Keratinocyte (primary cell): ENCODE data around the gene POU4F3. TPM values are rescaled to one million over a fixed set of nuclear protein-coding genes. Genes with fewer than 3 reads are reported as not detected.

Source experiments
- DNase-seq: peaks from one replicate; pipeline ENCODE4 v3.0.0-alpha.2; 2011; ENCODE audit warnings: low read depth, missing footprints, low spot score
- FAIRE-seq: peaks from 2 replicates; lab custom pipeline; 2011; peaks lifted over from hg19 to GRCh38; lab: Jason Lieb, UNC
- H2AFZ ChIP-seq: 2 replicates; pipeline ENCODE4 v1.6.0; 2012; ENCODE audit warnings: low read length, control low read depth, inconsistent platforms; ENCODE audit not compliant: control insufficient read depth
- H3K27ac ChIP-seq: 2 replicates; pipeline ENCODE4 v1.5.1; 2011; ENCODE audit warnings: low read length; ENCODE audit not compliant: control insufficient read depth, insufficient read depth
- H3K27me3 ChIP-seq: 3 replicates; pipeline ENCODE4 v1.6.0; 2011; ENCODE audit warnings: low read length; ENCODE audit not compliant: control insufficient read depth, insufficient read depth; ENCODE audit errors: extremely low read depth
- H3K36me3 ChIP-seq, 2 experiments: 2 replicates in 1 of 2; 3 replicates in 1 of 2; pipeline ENCODE4 v1.5.1; 2011; ENCODE audit warnings: low read length in 2 of 2, mild to moderate bottlenecking in 1 of 2; ENCODE audit not compliant: control insufficient read depth in 2 of 2, insufficient read depth in 2 of 2; ENCODE audit errors: extremely low read depth in 1 of 2
- H3K4me1 ChIP-seq: 3 replicates; pipeline ENCODE4 v1.5.1; 2011; ENCODE audit warnings: low read length; ENCODE audit not compliant: control insufficient read depth, insufficient read depth; ENCODE audit errors: extremely low read depth
- H3K4me2 ChIP-seq: 3 replicates; pipeline ENCODE4 v1.6.0; 2011; ENCODE audit warnings: low read depth, low read length; ENCODE audit not compliant: control insufficient read depth, insufficient read depth; ENCODE audit errors: extremely low read depth
- H3K4me3 ChIP-seq, 3 experiments: fragments of 200-600 bp in 1 of 3; sonication (generic) in 1 of 3; 2 replicates in 2 of 3; 3 replicates in 1 of 3; pipeline ENCODE4 v1.5.1; 2011 to 2016; ENCODE audit warnings: low read length in 3 of 3, mild to moderate bottlenecking in 3 of 3, control low read depth in 2 of 3, inconsistent platforms in 1 of 3, low read depth in 1 of 3, mixed read lengths in 1 of 3, mixed run types in 1 of 3, moderate library complexity in 1 of 3; ENCODE audit not compliant: control insufficient read depth in 2 of 3, insufficient read depth in 2 of 3; ENCODE audit errors: extremely low read depth in 1 of 3
- H3K79me2 ChIP-seq: 2 replicates; pipeline ENCODE4 v1.6.0; 2012; ENCODE audit warnings: low read length; ENCODE audit not compliant: control insufficient read depth, insufficient read depth
- H3K9ac ChIP-seq: 3 replicates; pipeline ENCODE4 v1.6.0; 2011; ENCODE audit warnings: low read length; ENCODE audit not compliant: control insufficient read depth, insufficient read depth; ENCODE audit errors: extremely low read depth
- H3K9me1 ChIP-seq: 3 replicates; pipeline ENCODE4 v1.6.0; 2011; ENCODE audit warnings: low read length; ENCODE audit not compliant: control insufficient read depth, insufficient read depth; ENCODE audit errors: extremely low read depth
- H3K9me3 ChIP-seq: 2 replicates; pipeline ENCODE4 v1.5.1; 2012; ENCODE audit warnings: low read depth, low read length; ENCODE audit not compliant: control insufficient read depth
- H4K20me1 ChIP-seq: 3 replicates; pipeline ENCODE4 v1.6.0; 2011; ENCODE audit warnings: low read length; ENCODE audit not compliant: control insufficient read depth, insufficient read depth; ENCODE audit errors: extremely low read depth
- CTCF ChIP-seq, 3 experiments: IDR thresholded peaks in 1 of 3; conservative IDR thresholded peaks in 1 of 3; optimal IDR thresholded peaks in 1 of 3; 2 replicates in 2 of 3; 3 replicates in 1 of 3; pipeline versions ENCODE3 to v1.5.1; 2011; ENCODE audit warnings: low read length in 3 of 3, mild to moderate bottlenecking in 3 of 3, moderate library complexity in 2 of 3, control low read depth in 1 of 3, inconsistent platforms in 1 of 3; ENCODE audit not compliant: insufficient read depth in 2 of 3; ENCODE audit errors: extremely low read depth in 1 of 3
- EZH2 ChIP-seq: IDR thresholded peaks from one replicate; pipeline ENCODE4 v1.6.1; 2012; ENCODE audit warnings: inconsistent platforms, mild to moderate bottlenecking, low read length, moderate library complexity
- dilution Hi-C: fragments of 300-500 bp; cut with MboI; formaldehyde crosslinking; loops from one replicate; pipeline ENCODE4 v1.7.0; 2020; ENCODE audit warnings: low sequenced_read_pairs; ENCODE audit not compliant: extremely low pct_ligation_motif_present
- polyA plus RNA-seq, 5 experiments: library from polyadenylated mRNA; depleted of rRNA in 3 of 5; stranded (reverse) in 3 of 5; stranded (forward) in 1 of 5; unstranded in 1 of 5; fragments of >200 nt; gene quantifications; 1 replicate in 1 of 5; 2 replicates in 3 of 5; 3 replicates in 1 of 5; pipeline versions ENCODE4 v1.2.1 to v1.2.3, GENCODE V29; 2011 to 2012; ENCODE audit warnings: missing spikeins in 2 of 5, low read depth in 1 of 5, low replicate concordance in 1 of 5

Gene POU4F3
- polyA plus RNA-seq, 1 donor (not counting 4 experiments of a cell fraction or from before 2014, with no cell fraction given), result 0.04 TPM

- H3K9ac ChIP-seq, result no peak overlapping the region
- TF ChIP-seq EZH2 (no peak), CTCF (optimal IDR thresholded peaks at IDR 0.05 in 1 of 3, IDR thresholded peaks at IDR 0.05 in 1 of 3, conservative IDR thresholded peaks at IDR 0.05 in 1 of 3; ENCODE audit: extremely low read depth in 1 of 3, insufficient read depth in 2 of 3, low read length in 3 of 3) (no peak)
- H3K4me3 ChIP-seq, result no peak overlapping the region
- FAIRE-seq (no peak), DNase-seq (no peak)
- no peak overlapping the region for H2AFZ ChIP-seq
- dilution Hi-C loops, result no loop called here
- H3K79me2 ChIP-seq, result no peaks in the 10 kb centered on the region
- H3K36me3 ChIP-seq, result no peaks in the 10 kb centered on the region
- peaks cover 4% of the 10 kb centered on the region for H4K20me1 ChIP-seq
- H3K27ac ChIP-seq, result no peak overlapping the region
- H3K27me3 ChIP-seq, result peaks cover 71% of the 10 kb centered on the region
- peak overlapping the region; percentile 0 for H3K4me2 ChIP-seq
- no peaks in the 10 kb centered on the region for H3K4me1 ChIP-seq
- no peaks in the 10 kb centered on the region for H3K9me1 ChIP-seq
- no peaks in the 10 kb centered on the region for H3K9me3 ChIP-seq
These were observed 6.6 kb downstream of the POU4F3 start for GRCh38 chr5:146345240-146345577.

GRCh38 chr5:146345578-146346366 is 7.1 kb downstream of the POU4F3 start:
- no peaks in the 10 kb centered on the region for H3K36me3 ChIP-seq
- H4K20me1 ChIP-seq, result peaks cover 4% of the 10 kb centered on the region
- no peak for FAIRE-seq
- H3K27me3 ChIP-seq, result peaks cover 65% of the 10 kb centered on the region
- DNase-seq, result no peak
- no peak overlapping the region for H2AFZ ChIP-seq
- H3K9me3 ChIP-seq, result no peaks in the 10 kb centered on the region
- dilution Hi-C loops, result no loop called here
- no peaks in the 10 kb centered on the region for H3K4me1 ChIP-seq
- no peak overlapping the region for H3K9ac ChIP-seq
- TF ChIP-seq CTCF (optimal IDR thresholded peaks at IDR 0.05 in 1 of 3, IDR thresholded peaks at IDR 0.05 in 1 of 3, conservative IDR thresholded peaks at IDR 0.05 in 1 of 3; ENCODE audit: extremely low read depth in 1 of 3, insufficient read depth in 2 of 3, low read length in 3 of 3) (no peak), EZH2 (peak; percentile 94)
- no peaks in the 10 kb centered on the region for H3K79me2 ChIP-seq
- no peak overlapping the region for H3K27ac ChIP-seq
- peak overlapping the region; percentile 14 for H3K4me2 ChIP-seq
- H3K4me3 ChIP-seq, result no peak overlapping the region
- H3K9me1 ChIP-seq, result no peaks in the 10 kb centered on the region
